NCI-H1048 (cell line): ENCODE results near the gene ASIC3.
A peak's percentile ranks its signal among the peaks of the same experiment; 100 is the strongest.

Experiments used
- DNase-seq: peaks from one replicate; lab custom pipeline; 2025; lab: John Stamatoyannopoulos, UW

ASIC3 gene

GRCh38 chr7:151056666-151057505 is 8.6 kb downstream of the ASIC3 start:
- no peak for DNase-seq

- no peak for DNase-seq
Measured at GRCh38 chr7:151057506-151057988, 9.2 kb downstream of the ASIC3 start, which contains the start of gene CDK5. CDK5 (minus strand) TSS chr7:151057897; CDS start chr7:151057848, 49 bp downstream.

GRCh38 chr7:151057989-151058780 is 9.9 kb downstream of the ASIC3 start:
- peak; percentile 99 for DNase-seq

GRCh38 chr7:151058781-151059366 is 10.5 kb downstream of the ASIC3 start:
- DNase-seq = no peak

GRCh38 chr7:151059367-151060112 is 11.2 kb downstream of the ASIC3 start, which contains the start of gene SLC4A2:
SLC4A2 (plus strand) TSS chr7:151059589; CDS start chr7:151061988, 2,399 bp downstream.
- DNase-seq = no peak

GRCh38 chr7:151060113-151060415 is 11.7 kb downstream of the ASIC3 start:
- no peak for DNase-seq

- DNase-seq = no peak
Measured at GRCh38 chr7:151060416-151061212, 12.3 kb downstream of the ASIC3 start.

- DNase-seq = no peak
Measured at GRCh38 chr7:151061213-151062110, 13.1 kb downstream of the ASIC3 start.

GRCh38 chr7:151062111-151062398 is 13.7 kb downstream of the ASIC3 start:
- DNase-seq = no peak

GRCh38 chr7:151062399-151063211 is 14.3 kb downstream of the ASIC3 start:
- DNase-seq = no peak

GRCh38 chr7:151063212-151063561 is 14.9 kb downstream of the ASIC3 start:
- no peak for DNase-seq

- DNase-seq = no peak
Measured at GRCh38 chr7:151064454-151064853, 16.1 kb downstream of the ASIC3 start.

- no peak for DNase-seq
Measured at GRCh38 chr7:151064993-151065392, 16.7 kb downstream of the ASIC3 start.

- no peak for DNase-seq
Measured at GRCh38 chr7:151065516-151065915, 17.2 kb downstream of the ASIC3 start.

- DNase-seq = no peak
Measured at GRCh38 chr7:151066273-151066974, 18.1 kb downstream of the ASIC3 start.

GRCh38 chr7:151068069-151068773 is 19.9 kb downstream of the ASIC3 start:
- DNase-seq = no peak

- DNase-seq = no peak
Measured at GRCh38 chr7:151069841-151070573, 21.7 kb downstream of the ASIC3 start.
